ENCODE data around the gene PARD6G. TPM values are rescaled to one million over a fixed set of nuclear protein-coding genes. Genes with fewer than 3 reads are reported as not detected.
A peak's percentile ranks its signal among the peaks of the same experiment; 100 is the strongest.

Gene PARD6G
- total RNA-seq, 2 donors from 2014 or later, result not detected

DNA sequence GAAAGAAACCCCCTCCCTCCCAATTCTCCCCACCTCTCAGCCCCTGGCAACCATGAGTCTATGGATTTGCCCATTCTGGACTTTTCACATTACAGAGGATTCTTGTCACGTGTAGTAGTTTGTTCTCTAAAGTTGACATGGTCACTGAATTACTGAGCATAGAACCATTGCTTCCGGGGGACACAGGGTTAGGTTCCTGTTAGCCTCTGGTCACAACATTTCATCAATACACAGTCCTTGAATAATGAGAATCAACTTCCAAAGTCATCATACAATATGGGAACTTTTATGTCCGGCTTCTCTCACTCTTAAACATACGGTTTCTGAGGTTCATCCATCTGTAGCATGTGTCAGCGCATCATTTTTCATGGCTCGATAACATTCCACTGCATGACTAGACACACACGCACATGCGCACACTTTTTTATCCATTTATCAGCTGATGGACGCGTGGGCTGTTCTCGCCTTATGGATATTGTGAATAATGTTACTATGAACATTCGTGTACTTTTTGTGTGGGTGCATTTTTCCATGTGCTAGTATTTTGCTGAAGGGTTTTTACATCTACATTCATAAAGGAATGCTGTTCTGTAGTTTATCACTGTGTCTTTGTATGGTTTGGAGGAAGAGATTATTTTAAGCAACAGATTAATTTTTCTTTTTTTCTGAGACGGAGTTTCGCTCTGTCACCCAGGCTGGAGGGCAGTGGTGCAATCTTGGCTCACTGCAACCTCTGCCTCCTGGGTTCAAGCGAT is 48.1 kb downstream of the PARD6G start:
- no peak overlapping the region for H3K27ac Mint-ChIP-seq
- H3K4me3 Mint-ChIP-seq, result no peak overlapping the region
- peaks cover 47% of the 10 kb centered on the region for H3K4me1 Mint-ChIP-seq (ENCODE audit: low read depth)
- H3K27me3 Mint-ChIP-seq (ENCODE audit: low read depth), result peaks cover 68% of the 10 kb centered on the region
- H3K36me3 Mint-ChIP-seq (ENCODE audit: insufficient read depth in 2 of 2), result no peaks in the 10 kb centered on the region
- no peak for ATAC-seq (replicated peaks in 1 of 2)
- H3K9me3 Mint-ChIP-seq, result no peaks in the 10 kb centered on the region
- no peak for DNase-seq

DNA sequence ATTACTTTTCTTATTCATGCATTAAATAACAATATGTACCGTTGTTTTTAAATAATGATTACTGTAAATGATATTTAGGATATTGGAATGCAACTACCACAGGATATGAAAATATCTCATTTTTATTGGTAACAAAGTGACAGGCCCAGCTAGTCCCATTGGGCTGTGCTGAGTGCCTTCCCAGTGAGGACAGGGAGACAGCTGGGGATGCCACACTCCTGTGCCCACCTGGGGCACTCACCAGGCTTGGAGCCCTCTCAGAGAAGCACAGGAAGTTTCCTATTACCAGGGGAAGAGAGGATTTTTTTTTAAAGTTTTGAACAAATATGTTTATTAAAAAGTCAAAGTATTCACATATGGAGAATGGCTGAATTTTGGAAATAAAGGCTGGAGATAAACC is 48.9 kb downstream of the PARD6G start:
- Mint-ChIP-seq H3K27me3 (ENCODE audit: low read depth) (peaks cover 69% of the 10 kb centered on the region), H3K9me3 (no peaks in the 10 kb centered on the region), H3K4me3 (no peak overlapping the region), H3K27ac (no peak overlapping the region), H3K36me3 (ENCODE audit: insufficient read depth in 2 of 2) (no peaks in the 10 kb centered on the region), H3K4me1 (ENCODE audit: low read depth) (peaks cover 41% of the 10 kb centered on the region)
- DNase-seq (no peak), ATAC-seq (replicated peaks in 1 of 2) (no peak)

DNA sequence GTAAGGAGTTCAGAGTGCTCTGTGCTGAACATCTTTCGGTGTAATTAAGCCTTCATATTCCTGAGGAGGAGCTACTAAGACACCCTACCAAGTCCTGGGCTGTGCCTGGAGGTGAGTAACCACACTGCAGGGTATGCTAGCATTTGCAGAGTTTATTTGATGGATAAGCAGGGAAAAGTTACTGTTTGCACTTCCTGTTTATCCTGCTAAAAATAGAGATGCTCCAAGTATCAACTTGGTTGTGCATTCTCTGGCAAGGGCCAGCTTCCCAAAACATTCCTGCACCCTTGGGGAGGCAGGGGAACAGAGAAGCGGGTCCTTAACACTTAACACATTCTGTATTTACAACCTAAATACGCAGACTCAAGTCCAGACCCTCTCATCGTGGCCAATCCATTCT is 49.8 kb downstream of the PARD6G start:
- Mint-ChIP-seq H3K27me3 (ENCODE audit: low read depth) (peaks cover 65% of the 10 kb centered on the region), H3K4me1 (ENCODE audit: low read depth) (peaks cover 32% of the 10 kb centered on the region)

GRCh38 chr18:80196528-80197320 is 50.6 kb downstream of the PARD6G start:
- Mint-ChIP-seq H3K9me3 (no peaks in the 10 kb centered on the region), H3K4me3 (no peak overlapping the region), H3K27ac (no peak overlapping the region), H3K27me3 (ENCODE audit: low read depth) (peaks cover 70% of the 10 kb centered on the region), H3K36me3 (ENCODE audit: insufficient read depth in 2 of 2) (no peaks in the 10 kb centered on the region), H3K4me1 (ENCODE audit: low read depth) (peaks cover 24% of the 10 kb centered on the region)
- ATAC-seq (replicated peaks in 1 of 2) (no peak), DNase-seq (no peak)

More for the DNA sequence above, 49.8 kb downstream of the PARD6G start:
- Mint-ChIP-seq H3K36me3 (ENCODE audit: insufficient read depth in 2 of 2) (no peaks in the 10 kb centered on the region), H3K4me3 (no peak overlapping the region), H3K9me3 (no peaks in the 10 kb centered on the region), H3K27ac (no peak overlapping the region)
- DNase-seq, result no peak
- ATAC-seq (replicated peaks in 1 of 2), result no peak

DNA sequence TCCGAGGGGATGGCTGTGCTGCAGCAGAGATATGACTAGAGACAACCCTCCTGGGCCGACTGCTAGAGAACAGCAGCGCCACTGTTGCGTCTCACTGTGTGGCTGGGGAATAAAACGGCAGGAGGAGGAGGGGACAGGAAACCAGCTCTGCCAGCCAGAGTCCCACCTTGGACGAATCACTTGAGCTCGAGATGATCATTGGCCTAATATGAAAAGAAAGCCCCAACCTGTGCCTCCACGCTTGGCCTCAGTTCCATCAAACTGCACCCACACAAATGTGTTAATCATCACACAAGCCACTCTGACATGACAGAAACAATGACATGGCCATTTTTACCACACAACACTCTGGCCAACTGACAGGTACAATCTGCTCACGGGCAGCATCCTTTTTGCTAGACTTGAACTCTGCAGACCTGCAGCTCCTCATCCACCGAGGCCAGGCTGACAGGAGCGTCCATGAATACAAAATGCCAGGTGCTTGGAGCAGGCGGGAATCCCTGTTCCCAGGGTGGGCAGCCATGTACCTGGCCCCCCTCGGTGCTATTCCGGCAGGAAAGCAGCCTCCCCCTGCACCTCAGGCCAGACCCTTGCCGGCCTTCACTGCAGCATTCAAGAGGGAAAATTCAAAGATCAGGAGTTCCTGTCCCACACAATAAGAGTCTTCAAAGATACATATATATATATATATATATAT is 52.3 kb downstream of the PARD6G start:
- no peak overlapping the region for H3K27ac Mint-ChIP-seq
- ATAC-seq (replicated peaks in 1 of 2) (peak; percentile 77 to 81), DNase-seq (no peak)
- no peak overlapping the region for H3K4me3 Mint-ChIP-seq
- peaks cover 13% of the 10 kb centered on the region for H3K4me1 Mint-ChIP-seq (ENCODE audit: low read depth)
- H3K9me3 Mint-ChIP-seq, result no peaks in the 10 kb centered on the region
- peaks cover 74% of the 10 kb centered on the region for H3K27me3 Mint-ChIP-seq (ENCODE audit: low read depth)
- no peaks in the 10 kb centered on the region for H3K36me3 Mint-ChIP-seq (ENCODE audit: insufficient read depth in 2 of 2)

GRCh38 chr18:80193701-80194100 is 53.6 kb downstream of the PARD6G start:
- Mint-ChIP-seq H3K9me3 (no peaks in the 10 kb centered on the region), H3K4me3 (no peak overlapping the region), H3K4me1 (ENCODE audit: low read depth) (peaks cover 13% of the 10 kb centered on the region), H3K27me3 (ENCODE audit: low read depth) (peaks cover 70% of the 10 kb centered on the region), H3K27ac (no peak overlapping the region), H3K36me3 (ENCODE audit: insufficient read depth in 2 of 2) (peaks cover 0 to 1% of the 10 kb centered on the region in 2 donors)
- DNase-seq (no peak), ATAC-seq (replicated peaks in 1 of 2) (no peak)

DNA sequence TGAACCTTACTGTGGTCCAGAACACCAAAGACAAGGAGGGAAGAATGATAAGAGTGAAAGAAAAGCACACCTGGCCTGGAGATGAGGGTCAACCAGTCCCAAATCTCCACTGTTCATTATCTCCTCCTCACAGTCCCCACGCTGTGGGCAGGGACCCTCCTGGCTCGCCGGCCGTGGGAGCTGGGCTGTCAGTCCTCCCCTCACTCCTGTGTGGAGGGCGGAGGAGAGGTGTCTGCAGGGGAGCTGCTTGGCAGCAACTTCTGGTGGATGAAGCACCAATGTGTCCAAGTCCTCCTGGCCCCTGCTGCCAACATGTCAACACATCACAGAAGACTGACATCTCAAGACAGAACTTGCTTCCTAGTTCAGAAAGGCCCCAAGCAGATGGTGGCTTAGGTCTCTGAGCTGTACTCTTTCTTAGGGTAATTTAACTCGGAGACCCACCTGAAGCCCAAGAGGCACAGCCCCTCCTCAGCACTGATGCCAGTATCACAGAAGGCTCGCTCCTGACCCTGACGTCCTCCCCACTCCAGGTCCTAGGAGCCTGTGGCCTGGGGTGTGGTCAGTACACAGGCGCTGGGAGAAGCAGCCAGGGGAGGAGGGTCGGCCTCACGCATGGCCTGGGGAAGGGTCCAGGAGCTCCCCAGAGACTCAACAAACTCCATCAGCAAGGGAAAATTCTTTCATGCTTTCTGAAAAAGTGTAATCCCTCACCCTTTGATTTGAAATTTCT is 54.5 kb downstream of the PARD6G start:
- H3K9me3 Mint-ChIP-seq, result no peaks in the 10 kb centered on the region
- no peak for DNase-seq
- H3K4me1 Mint-ChIP-seq (ENCODE audit: low read depth), result peaks cover 13% of the 10 kb centered on the region
- H3K36me3 Mint-ChIP-seq (ENCODE audit: insufficient read depth in 2 of 2), result peaks cover 0 to 1% of the 10 kb centered on the region in 2 donors
- ATAC-seq (replicated peaks in 1 of 2), result no peak
- H3K27me3 Mint-ChIP-seq (ENCODE audit: low read depth), result peaks cover 62% of the 10 kb centered on the region
- H3K27ac Mint-ChIP-seq, result no peak overlapping the region
- no peak overlapping the region for H3K4me3 Mint-ChIP-seq

GRCh38 chr18:80191907-80192652 is 55.2 kb downstream of the PARD6G start:
- H3K27me3 Mint-ChIP-seq (ENCODE audit: low read depth), result peaks cover 54% of the 10 kb centered on the region
- no peak for DNase-seq
- H3K4me3 Mint-ChIP-seq, result no peak overlapping the region
- peaks cover 13% of the 10 kb centered on the region for H3K4me1 Mint-ChIP-seq (ENCODE audit: low read depth)
- no peak overlapping the region for H3K27ac Mint-ChIP-seq
- no peak for ATAC-seq (replicated peaks in 1 of 2)
- peaks cover 0 to 1% of the 10 kb centered on the region in 2 donors for H3K36me3 Mint-ChIP-seq (ENCODE audit: insufficient read depth in 2 of 2)
- no peaks in the 10 kb centered on the region for H3K9me3 Mint-ChIP-seq

- Mint-ChIP-seq H3K27ac (no peak overlapping the region), H3K36me3 (ENCODE audit: insufficient read depth in 2 of 2) (peaks cover 0 to 1% of the 10 kb centered on the region in 2 donors), H3K9me3 (no peaks in the 10 kb centered on the region), H3K4me1 (ENCODE audit: low read depth) (peaks cover 13% of the 10 kb centered on the region), H3K27me3 (ENCODE audit: low read depth) (peaks cover 46% of the 10 kb centered on the region), H3K4me3 (no peak overlapping the region)
- no peak for DNase-seq
- peak in 1 of 2 donors; percentile 26 for ATAC-seq (replicated peaks in 1 of 2)
These were observed 56.0 kb downstream of the PARD6G start for GRCh38 chr18:80191264-80191663.

DNA sequence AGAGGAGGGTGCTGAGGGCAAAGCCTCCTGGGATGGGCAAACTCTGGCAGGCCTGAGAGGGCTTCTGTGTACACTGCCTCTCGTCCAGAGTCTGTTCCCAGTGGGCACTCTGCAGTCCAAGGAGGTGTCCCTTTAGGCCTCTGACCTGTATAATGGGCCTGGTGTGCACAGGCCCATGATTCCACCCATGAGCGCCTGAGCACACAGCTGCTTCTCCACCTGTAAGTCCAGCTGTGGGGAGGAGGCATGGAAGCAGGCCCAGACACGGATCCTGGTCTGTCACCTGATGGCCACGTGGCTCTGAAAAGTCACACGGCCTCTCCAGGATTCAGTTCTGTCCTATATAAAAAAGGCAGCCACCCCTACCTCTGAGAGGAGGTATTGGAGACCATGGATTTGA is 57.0 kb downstream of the PARD6G start:
- DNase-seq, result no peak
- Mint-ChIP-seq H3K27ac (no peak overlapping the region), H3K27me3 (ENCODE audit: low read depth) (peaks cover 46% of the 10 kb centered on the region), H3K4me1 (ENCODE audit: low read depth) (peaks cover 13% of the 10 kb centered on the region), H3K4me3 (no peak overlapping the region), H3K36me3 (ENCODE audit: insufficient read depth in 2 of 2) (peaks cover 0 to 1% of the 10 kb centered on the region in 2 donors), H3K9me3 (no peaks in the 10 kb centered on the region)
- ATAC-seq (replicated peaks in 1 of 2), result no peak

DNA sequence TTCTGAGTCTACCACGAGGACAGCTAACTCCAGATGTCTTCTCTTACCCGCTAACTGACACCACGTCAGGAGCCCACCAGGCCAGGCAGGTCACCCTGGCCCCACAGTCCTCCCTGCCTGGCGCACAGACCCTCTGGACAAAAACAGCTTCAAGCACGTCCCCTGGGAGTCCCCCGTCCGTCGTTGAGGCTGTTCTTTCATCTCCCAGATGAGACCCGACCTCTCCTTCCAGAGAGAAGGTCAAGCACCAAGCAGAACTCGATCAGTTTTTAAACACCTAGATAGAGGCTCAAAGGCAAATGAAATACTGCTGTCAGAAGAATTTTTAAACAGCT is 57.8 kb downstream of the PARD6G start:
- DNase-seq (no peak), ATAC-seq (replicated peaks in 1 of 2) (no peak)
- no peak overlapping the region for H3K4me3 Mint-ChIP-seq
- peaks cover 44% of the 10 kb centered on the region for H3K27me3 Mint-ChIP-seq (ENCODE audit: low read depth)
- peaks cover 0 to 1% of the 10 kb centered on the region in 2 donors for H3K36me3 Mint-ChIP-seq (ENCODE audit: insufficient read depth in 2 of 2)
- no peak overlapping the region for H3K27ac Mint-ChIP-seq
- no peaks in the 10 kb centered on the region for H3K9me3 Mint-ChIP-seq
- peaks cover 5% of the 10 kb centered on the region for H3K4me1 Mint-ChIP-seq (ENCODE audit: low read depth)
